ENCODE measurements around the gene FAM163A.

FAM163A gene

DNA sequence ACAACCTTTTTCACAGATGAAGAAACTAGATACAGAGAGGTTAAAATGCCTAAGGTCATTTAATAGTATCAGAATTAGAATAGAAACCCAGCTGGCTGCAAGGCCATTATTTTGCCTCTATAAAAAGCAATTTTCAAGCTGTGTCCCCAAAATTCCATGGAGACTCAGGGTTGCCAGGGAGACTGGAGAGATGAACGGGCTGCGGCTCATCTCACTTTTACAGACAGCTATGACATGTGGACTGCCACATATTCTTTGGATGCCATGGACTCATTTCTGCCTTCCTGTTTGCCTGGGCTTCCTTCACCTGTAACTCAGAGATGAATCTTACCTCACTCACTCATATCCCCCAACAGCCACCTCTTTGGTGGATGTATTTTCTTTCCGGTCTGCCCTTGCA lies 117.6 kb downstream of the FAM163A start:
- FAIRE-seq (no peak), DNase-seq (ENCODE audit: insufficient read length, low spot score) (no peak)
- TF ChIP-seq SPI1 (IDR thresholded peaks at IDR 0.05; ENCODE audit: low read depth, low read length), result no peak
- TF ChIP-seq PAX5 (IDR thresholded peaks at IDR 0.05; ENCODE audit: insufficient read depth, low read length, severe bottlenecking), result no peak
- no peak for TF ChIP-seq TAF1 (IDR thresholded peaks at IDR 0.05; ENCODE audit: low read depth, low read length)
- TF ChIP-seq POLR2A (IDR thresholded peaks at IDR 0.05; ENCODE audit: low read depth, low read length), result no peak
- TF ChIP-seq POU2F2 (IDR thresholded peaks at IDR 0.05; ENCODE audit: low read depth, low read length), result no peak
- no peak for TF ChIP-seq POLR2AphosphoS5 (IDR thresholded peaks at IDR 0.05; ENCODE audit: low read depth, low read length)

DNA sequence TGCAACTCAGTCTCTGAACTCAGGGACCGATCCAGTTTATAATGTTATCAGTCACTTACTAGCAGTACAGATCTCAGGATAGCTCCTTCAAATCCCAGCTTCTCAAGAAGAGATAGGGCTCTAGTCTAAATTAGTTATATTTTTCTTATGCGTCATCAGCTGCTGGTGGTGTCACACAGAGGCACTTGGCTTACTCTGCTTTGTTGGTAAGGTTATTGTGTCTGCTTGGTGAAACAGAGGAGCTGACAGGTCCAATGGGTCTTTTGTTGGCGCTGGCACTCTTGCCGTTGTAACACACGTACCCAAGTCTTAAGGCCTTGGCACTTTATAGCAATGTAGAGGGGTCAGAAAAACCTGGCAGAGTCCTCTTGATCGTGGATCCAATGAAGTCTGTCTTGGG lies 122.3 kb downstream of the FAM163A start:
- no peak for DNase-seq (ENCODE audit: insufficient read length, low spot score)
- TF ChIP-seq SPI1 (IDR thresholded peaks at IDR 0.05; ENCODE audit: low read depth, low read length) (no peak), POU2F2 (IDR thresholded peaks at IDR 0.05; ENCODE audit: low read depth, low read length) (no peak), POLR2A (IDR thresholded peaks at IDR 0.05; ENCODE audit: low read depth, low read length) (no peak), TAF1 (IDR thresholded peaks at IDR 0.05; ENCODE audit: low read depth, low read length) (no peak), PAX5 (IDR thresholded peaks at IDR 0.05; ENCODE audit: insufficient read depth, low read length, severe bottlenecking) (no peak), POLR2AphosphoS5 (IDR thresholded peaks at IDR 0.05; ENCODE audit: low read depth, low read length) (no peak)
- FAIRE-seq, result no peak

Measured in GM12891 (cell line).